HG03342 (cell line): ENCODE results near the gene GAB4.
"Not testable (repeated sequence)": the region's sequence is repeated elsewhere in the genome, so short reads cannot be mapped to it uniquely, and the experiment has no call there.

Source experiments
- ATAC-seq: cut with Tn5 transposase; IDR thresholded peaks from one replicate; pipeline ENCODE4 v1.9.1; 2021; ENCODE audit warnings: mild to moderate bottlenecking, moderate library complexity; ENCODE audit not compliant: unreplicated experiment

The GAB4 gene

GRCh38 chr22:16915701-16916100 lies 92.3 kb downstream of the GAB4 start:
- ATAC-seq, result no peak

GRCh38 chr22:16914911-16915310 lies 93.1 kb downstream of the GAB4 start:
- not testable (repeated sequence) for ATAC-seq

- no peak for ATAC-seq
These were observed 94.0 kb downstream of the GAB4 start for GRCh38 chr22:16914006-16914405.

- ATAC-seq, result no peak
These were observed 95.7 kb downstream of the GAB4 start for GRCh38 chr22:16912281-16912680.
